ENCODE measurements around the gene SAT2.
"Not testable (repeated sequence)": the region's sequence is repeated elsewhere in the genome, so short reads cannot be mapped to it uniquely, and the experiment has no call there.

The SAT2 gene

DNA sequence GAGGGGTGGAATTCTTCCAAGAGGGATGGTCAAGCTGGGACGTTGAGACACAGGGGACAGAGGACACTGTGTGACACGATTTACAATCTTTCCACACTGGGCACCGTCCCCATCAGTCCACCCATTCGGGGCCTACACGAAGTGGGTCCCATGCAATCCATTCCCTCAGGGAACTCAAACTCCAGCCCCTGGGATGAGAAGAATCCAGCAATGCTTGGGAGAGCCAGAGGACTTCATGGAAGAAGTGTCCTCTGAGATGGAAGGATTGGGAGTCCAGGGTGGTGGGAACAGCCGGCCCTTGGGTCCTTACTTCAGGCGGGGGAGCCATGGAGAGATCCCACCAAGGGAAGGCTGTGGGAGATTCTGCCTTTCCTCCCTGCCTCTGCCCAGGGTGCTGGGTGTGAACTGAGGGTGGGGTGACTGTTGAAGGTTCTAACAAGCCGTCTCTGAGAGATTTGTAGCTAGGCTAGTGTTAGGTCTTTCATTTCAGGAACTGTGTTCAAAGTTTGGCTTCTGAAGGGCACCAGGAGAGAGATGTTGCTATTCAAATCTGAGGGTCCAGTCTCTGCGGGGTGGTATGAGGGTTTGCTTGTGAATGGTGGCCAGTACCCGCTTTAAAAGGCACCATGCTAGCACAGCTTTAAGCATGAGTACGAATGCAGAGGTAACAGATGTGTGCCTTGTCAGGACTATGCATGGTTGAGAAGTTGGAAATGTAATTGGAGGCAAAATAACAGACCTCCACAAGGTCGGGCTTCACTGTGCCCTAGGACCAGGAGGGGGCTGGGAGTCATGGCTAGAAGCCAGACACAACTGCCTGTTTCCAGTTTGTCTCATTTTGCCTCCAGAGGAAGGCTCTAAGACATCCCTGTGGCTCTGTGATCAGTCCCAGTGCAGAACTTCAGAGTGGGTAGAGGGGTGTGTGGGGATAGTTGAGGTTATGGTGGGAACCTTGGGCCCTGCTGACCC, 25.1 kb upstream of the SAT2 start:
- no peak overlapping the region for H3K27ac ChIP-seq (ENCODE audit: low read depth, low read length)
- H3K36me3 ChIP-seq (ENCODE audit: control insufficient read depth, insufficient read depth, low read length) = no peaks in the 10 kb centered on the region
- H3K4me3 ChIP-seq (ENCODE audit: low read depth, low read length) = no peak overlapping the region
- H3K27me3 ChIP-seq (ENCODE audit: control insufficient read depth, insufficient read depth, low read length) = peaks cover 29% of the 10 kb centered on the region
- no peak overlapping the region for H3K9ac ChIP-seq (ENCODE audit: low read depth, low read length)
- no peaks in the 10 kb centered on the region for H3K9me3 ChIP-seq (ENCODE audit: control insufficient read depth, insufficient read depth, low read length)
- peaks cover 15% of the 10 kb centered on the region for H3K4me1 ChIP-seq (ENCODE audit: control insufficient read depth, insufficient read depth, low read length)

DNA sequence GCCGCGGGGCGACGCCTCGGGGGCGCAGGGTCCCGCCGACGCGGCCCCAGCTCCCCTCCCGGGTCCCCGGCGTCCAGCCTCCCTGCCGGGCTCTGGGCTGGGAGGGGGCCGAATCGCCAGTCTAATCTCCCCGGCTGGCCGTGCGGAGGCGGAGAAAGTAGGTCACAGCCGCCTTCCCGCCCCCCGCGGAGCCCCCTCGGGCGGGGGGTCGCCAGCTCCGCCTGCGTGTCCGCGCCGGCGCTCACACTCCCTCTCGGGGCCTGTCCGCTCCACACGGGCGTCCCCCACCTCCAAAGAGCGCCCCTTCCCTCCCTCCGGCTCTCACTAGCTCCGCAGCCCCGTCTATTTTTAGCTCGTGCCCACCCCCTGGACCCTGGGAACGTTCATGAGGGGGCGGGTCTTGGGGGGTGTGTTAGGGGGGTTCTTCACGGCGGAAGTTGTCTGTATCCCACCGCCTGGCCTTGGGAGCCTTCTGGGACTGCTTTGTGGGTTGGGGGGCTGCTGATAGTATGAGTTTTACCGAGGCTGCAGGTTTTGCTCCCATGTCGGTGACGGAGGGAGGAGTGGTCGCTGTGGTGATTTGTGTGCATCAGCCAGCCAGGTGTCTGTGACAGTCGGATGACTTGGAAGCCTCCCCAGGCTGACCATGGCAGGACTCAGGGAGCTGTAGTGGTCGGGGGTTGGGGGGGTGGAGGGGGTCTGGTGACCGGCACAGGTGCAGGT, 24.2 kb upstream of the SAT2 start:
- peaks cover 29% of the 10 kb centered on the region for H3K27me3 ChIP-seq (ENCODE audit: control insufficient read depth, insufficient read depth, low read length)
- no peaks in the 10 kb centered on the region for H3K36me3 ChIP-seq (ENCODE audit: control insufficient read depth, insufficient read depth, low read length)
- H3K4me3 ChIP-seq (ENCODE audit: low read depth, low read length) = peak overlapping the region; percentile 58

DNA sequence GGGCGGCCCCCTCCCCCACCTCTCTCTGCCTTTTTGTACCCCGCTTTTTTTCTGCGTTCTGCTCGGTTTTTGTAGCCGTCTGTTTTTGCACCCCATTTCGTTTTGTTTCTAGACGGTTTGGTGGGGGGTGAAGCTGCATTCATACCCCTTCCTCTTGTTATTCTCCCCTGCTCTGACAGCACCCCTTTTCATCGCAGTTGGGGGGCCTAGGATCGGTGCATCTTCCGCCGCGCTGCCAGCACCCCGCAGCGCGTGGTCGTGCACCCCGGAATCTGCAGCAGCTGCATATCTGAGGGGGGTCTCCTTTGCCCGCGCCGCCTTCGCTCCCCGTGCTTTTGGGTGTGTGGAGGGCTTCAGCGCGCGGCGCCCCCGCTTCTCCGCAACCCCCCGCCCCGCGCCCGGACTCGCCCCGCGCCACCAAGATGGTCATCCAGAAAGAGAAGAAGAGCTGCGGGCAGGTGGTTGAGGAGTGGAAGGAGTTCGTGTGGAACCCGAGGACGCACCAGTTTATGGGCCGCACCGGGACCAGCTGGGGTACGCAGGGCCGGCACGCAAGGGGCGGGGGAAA, 23.6 kb upstream of the SAT2 start:
- H3K27ac ChIP-seq (ENCODE audit: low read depth, low read length) = no peak overlapping the region
- peaks cover 5% of the 10 kb centered on the region; the same call in 1 of the 2 replicates for H3K4me1 ChIP-seq (ENCODE audit: control insufficient read depth, insufficient read depth, low read length)
- no peak overlapping the region for H3K9ac ChIP-seq (ENCODE audit: low read depth, low read length)
- H3K9me3 ChIP-seq (ENCODE audit: control insufficient read depth, insufficient read depth, low read length) = no peaks in the 10 kb centered on the region
- H3K27me3 ChIP-seq (ENCODE audit: control insufficient read depth, insufficient read depth, low read length) = peaks cover 29% of the 10 kb centered on the region
- no peaks in the 10 kb centered on the region for H3K36me3 ChIP-seq (ENCODE audit: control insufficient read depth, insufficient read depth, low read length)
- H3K4me3 ChIP-seq (ENCODE audit: low read depth, low read length) = peak overlapping the region; percentile 58

More for the DNA sequence above, 24.2 kb upstream of the SAT2 start:
- H3K9ac ChIP-seq (ENCODE audit: low read depth, low read length) = no peak overlapping the region
- no peak overlapping the region for H3K27ac ChIP-seq (ENCODE audit: low read depth, low read length)
- no peaks in the 10 kb centered on the region for H3K9me3 ChIP-seq (ENCODE audit: control insufficient read depth, insufficient read depth, low read length)
- H3K4me1 ChIP-seq (ENCODE audit: control insufficient read depth, insufficient read depth, low read length) = peaks cover 9% of the 10 kb centered on the region; the same call in 1 of the 2 replicates

DNA sequence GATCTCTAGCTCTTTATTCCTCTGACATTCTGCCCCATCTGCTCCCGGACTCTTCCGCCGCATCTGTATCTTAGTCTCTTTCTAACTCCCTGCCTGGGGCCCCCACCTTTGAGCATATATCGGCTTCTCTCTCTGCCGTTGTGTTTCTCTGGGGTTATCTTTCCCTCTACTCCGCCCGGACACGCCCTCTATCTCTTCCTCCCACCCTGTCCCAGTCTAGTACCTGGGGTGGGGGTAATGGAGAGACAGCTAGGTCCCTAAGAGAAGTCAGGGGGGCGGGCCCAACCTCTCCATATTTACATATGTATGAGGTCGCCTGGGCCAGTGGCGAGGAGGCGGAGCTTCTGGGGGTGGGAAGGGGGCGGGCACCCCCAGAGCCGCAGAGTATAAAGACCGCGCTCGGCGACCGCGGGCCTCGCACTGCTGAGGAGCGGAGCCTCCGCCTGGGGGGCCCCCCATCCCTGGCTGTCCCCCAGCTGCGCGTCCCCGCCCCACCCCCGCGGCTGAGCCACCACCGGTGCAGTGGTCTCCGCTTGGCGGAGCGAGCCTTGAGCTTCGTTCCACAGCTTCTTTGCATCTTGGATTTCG, 23.0 kb upstream of the SAT2 start, which contains the start of gene ATP1B2:
TSS of gene ATP1B2 (plus strand) at position 418 of the 588 bp plus-strand sequence. CDS start 593 bp downstream, outside the sequence.
- Histone ChIP-seq H3K4me3 (ENCODE audit: low read depth, low read length) (peak within 1 kb of the TSS; percentile 58), H3K27me3 (ENCODE audit: control insufficient read depth, insufficient read depth, low read length) (peaks cover 29% of the 10 kb centered on the region), H3K9ac (ENCODE audit: low read depth, low read length) (no peak within 1 kb of the TSS), H3K36me3 (ENCODE audit: control insufficient read depth, insufficient read depth, low read length) (no peaks in the 10 kb centered on the region), H3K4me1 (ENCODE audit: control insufficient read depth, insufficient read depth, low read length) (peaks cover 5% of the 10 kb centered on the region; the same call in 1 of the 2 replicates), H3K27ac (ENCODE audit: low read depth, low read length) (no peak within 1 kb of the TSS), H3K9me3 (ENCODE audit: control insufficient read depth, insufficient read depth, low read length) (no peaks in the 10 kb centered on the region)

DNA sequence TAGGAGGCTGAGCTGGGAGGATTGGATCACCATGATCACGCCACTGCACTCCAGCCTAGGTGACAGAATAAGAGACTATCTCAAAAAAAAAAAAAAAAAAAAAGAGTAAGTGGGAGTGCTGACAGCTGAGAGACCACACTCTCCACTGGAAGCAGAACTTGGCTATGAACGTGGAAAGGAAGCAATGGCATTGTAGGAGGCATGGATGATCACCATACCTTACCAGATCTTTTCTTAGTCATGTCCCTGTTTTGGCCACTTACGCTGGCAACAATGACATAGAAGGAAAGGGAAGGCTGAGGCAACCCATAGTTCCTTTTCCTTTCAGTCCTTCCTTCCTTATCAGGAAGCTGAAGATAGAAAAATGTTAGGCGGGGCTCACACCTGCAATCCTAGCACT, 19.4 kb upstream of the SAT2 start:
- Histone ChIP-seq H3K27ac (ENCODE audit: low read depth, low read length) (no peak overlapping the region), H3K27me3 (ENCODE audit: control insufficient read depth, insufficient read depth, low read length) (peaks cover 18% of the 10 kb centered on the region)

DNA sequence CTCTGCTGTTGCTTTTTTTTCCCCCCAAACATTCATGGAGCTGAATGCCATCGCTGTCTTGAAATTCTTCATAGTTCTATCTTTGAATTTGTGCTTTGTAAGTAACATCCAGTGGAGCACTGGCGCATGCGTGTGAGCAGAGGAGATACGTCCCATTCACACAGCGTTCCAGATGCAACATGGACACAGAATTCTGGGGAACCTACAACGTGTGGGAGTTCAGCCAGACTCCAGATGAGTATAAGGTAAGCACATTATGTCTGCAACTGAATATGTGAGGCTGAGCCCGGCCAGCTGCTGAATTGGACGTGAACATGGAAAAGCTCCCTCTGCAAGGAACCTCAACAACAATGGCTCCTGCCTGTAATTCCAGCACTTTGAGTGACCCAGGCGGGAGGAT, 18.8 kb upstream of the SAT2 start:
- no peak overlapping the region for H3K4me3 ChIP-seq (ENCODE audit: low read depth, low read length)
- no peaks in the 10 kb centered on the region for H3K36me3 ChIP-seq (ENCODE audit: control insufficient read depth, insufficient read depth, low read length)
- peaks cover 12% of the 10 kb centered on the region for H3K27me3 ChIP-seq (ENCODE audit: control insufficient read depth, insufficient read depth, low read length)
- H3K4me1 ChIP-seq (ENCODE audit: control insufficient read depth, insufficient read depth, low read length) = peaks cover 5% of the 10 kb centered on the region; the same call in 1 of the 2 replicates
- no peak overlapping the region for H3K27ac ChIP-seq (ENCODE audit: low read depth, low read length)
- no peaks in the 10 kb centered on the region for H3K9me3 ChIP-seq (ENCODE audit: control insufficient read depth, insufficient read depth, low read length)
- H3K9ac ChIP-seq (ENCODE audit: low read depth, low read length) = no peak overlapping the region

More for the DNA sequence above, 19.4 kb upstream of the SAT2 start:
- Histone ChIP-seq H3K36me3 (ENCODE audit: control insufficient read depth, insufficient read depth, low read length) (no peaks in the 10 kb centered on the region), H3K4me3 (ENCODE audit: low read depth, low read length) (no peak overlapping the region), H3K9ac (ENCODE audit: low read depth, low read length) (no peak overlapping the region), H3K4me1 (ENCODE audit: control insufficient read depth, insufficient read depth, low read length) (peaks cover 5% of the 10 kb centered on the region; the same call in 1 of the 2 replicates), H3K9me3 (ENCODE audit: control insufficient read depth, insufficient read depth, low read length) (no peaks in the 10 kb centered on the region)

DNA sequence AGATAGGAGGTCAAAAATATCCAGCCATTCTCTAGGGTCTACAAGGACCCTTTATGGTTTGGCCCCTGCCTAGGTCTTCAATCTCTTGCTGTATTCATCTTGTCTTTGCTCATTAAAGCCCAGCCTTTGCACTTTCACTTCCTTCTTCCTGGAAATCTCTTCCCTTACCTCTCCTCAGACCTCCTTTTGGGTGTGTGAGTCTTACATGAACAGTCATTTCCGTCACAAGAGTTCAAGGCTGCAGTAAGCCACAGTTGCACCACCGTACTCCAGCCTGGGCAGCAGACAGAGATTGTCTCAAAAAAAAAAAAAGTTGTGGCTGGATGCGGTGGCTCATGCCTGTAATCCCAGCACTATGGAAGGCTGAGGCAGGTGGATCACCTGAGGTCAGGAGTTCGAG, 17.2 kb upstream of the SAT2 start:
- H3K27me3 ChIP-seq (ENCODE audit: control insufficient read depth, insufficient read depth, low read length) = peaks cover 1% of the 10 kb centered on the region

DNA sequence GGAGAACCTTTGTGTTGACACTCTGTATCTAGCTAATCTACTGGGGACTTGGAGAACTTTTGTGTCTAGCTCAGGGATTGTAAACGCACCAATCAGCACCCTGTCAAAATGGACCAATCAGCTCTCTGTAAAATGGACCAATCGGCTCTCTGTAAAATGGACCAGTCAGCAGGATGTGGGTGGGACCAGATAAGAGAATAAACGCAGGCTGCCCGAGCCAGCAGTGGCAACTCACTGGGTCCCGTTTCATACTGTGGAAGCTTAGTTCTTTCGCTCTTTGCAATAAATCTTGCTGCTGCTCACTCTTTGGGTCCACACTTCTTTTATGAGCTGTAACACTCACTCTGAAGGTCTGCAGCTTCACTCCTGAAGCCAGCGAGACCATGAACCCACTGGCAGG, 14.0 kb upstream of the SAT2 start:
- not testable (repeated sequence) for H3K36me3 ChIP-seq (ENCODE audit: control insufficient read depth, insufficient read depth, low read length); H3K27ac ChIP-seq (ENCODE audit: low read depth, low read length); H3K9me3 ChIP-seq (ENCODE audit: control insufficient read depth, insufficient read depth, low read length); H3K27me3 ChIP-seq (ENCODE audit: control insufficient read depth, insufficient read depth, low read length); H3K9ac ChIP-seq (ENCODE audit: low read depth, low read length); H3K4me1 ChIP-seq (ENCODE audit: control insufficient read depth, insufficient read depth, low read length); H3K4me3 ChIP-seq (ENCODE audit: low read depth, low read length)

More for the DNA sequence above, 17.2 kb upstream of the SAT2 start:
- Histone ChIP-seq H3K4me1 (ENCODE audit: control insufficient read depth, insufficient read depth, low read length) (peaks cover under 1% of the 10 kb centered on the region; the same call in 1 of the 2 replicates), H3K4me3 (ENCODE audit: low read depth, low read length) (no peak overlapping the region), H3K36me3 (ENCODE audit: control insufficient read depth, insufficient read depth, low read length) (no peaks in the 10 kb centered on the region), H3K9me3 (ENCODE audit: control insufficient read depth, insufficient read depth, low read length) (no peaks in the 10 kb centered on the region), H3K27ac (ENCODE audit: low read depth, low read length) (no peak overlapping the region), H3K9ac (ENCODE audit: low read depth, low read length) (no peak overlapping the region)

DNA sequence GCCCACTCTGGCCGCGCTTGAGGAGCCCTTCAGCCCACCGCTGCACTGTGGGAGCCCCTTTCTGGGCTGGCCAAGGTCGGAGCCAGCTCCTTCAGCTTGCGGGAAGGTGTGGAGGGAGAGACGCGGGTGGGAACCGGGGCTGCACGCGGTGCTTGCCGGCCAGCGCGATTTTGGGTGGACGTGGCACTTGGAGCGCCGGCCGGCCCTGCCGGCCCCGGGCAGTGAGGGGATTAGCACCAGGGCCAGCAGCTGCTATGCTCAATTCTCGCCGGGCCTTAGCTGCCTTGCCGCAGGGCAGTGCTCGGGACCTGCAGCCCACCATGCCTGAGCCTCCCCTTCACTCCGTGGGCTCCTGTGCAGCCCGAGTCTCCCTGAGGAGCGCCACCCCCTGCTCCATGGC, 13.2 kb upstream of the SAT2 start:
- Histone ChIP-seq H3K27me3 (ENCODE audit: control insufficient read depth, insufficient read depth, low read length) (no peaks in the 10 kb centered on the region), H3K27ac (ENCODE audit: low read depth, low read length) (no peak overlapping the region), H3K9ac (ENCODE audit: low read depth, low read length) (no peak overlapping the region), H3K9me3 (ENCODE audit: control insufficient read depth, insufficient read depth, low read length) (no peaks in the 10 kb centered on the region), H3K4me3 (ENCODE audit: low read depth, low read length) (no peak overlapping the region), H3K36me3 (ENCODE audit: control insufficient read depth, insufficient read depth, low read length) (no peaks in the 10 kb centered on the region), H3K4me1 (ENCODE audit: control insufficient read depth, insufficient read depth, low read length) (peaks cover 9% of the 10 kb centered on the region)

DNA sequence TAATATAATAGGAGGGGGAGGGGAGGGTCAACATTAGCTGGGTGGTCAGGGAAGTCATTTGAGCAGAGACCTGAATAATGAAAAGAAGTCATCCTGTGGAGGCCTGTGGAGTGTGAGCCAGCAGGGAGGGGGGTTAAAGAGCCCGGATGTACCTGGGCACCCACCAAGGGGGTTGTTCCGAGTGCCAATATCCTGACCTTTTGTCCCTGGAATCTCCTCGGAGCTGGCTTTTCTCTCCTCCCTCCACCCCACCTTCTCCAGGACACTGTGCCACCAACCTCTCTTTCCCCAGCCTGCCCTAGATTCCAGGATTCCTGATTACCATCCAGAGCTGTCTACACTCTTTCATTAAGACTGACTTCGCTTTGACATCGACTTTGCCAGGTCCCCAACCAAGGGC, 8.5 kb upstream of the SAT2 start:
- H3K9ac ChIP-seq (ENCODE audit: low read depth, low read length) = no peak overlapping the region
- H3K9me3 ChIP-seq (ENCODE audit: control insufficient read depth, insufficient read depth, low read length) = no peaks in the 10 kb centered on the region
- no peak overlapping the region for H3K27ac ChIP-seq (ENCODE audit: low read depth, low read length)
- H3K4me3 ChIP-seq (ENCODE audit: low read depth, low read length) = no peak overlapping the region
- peaks cover 18% of the 10 kb centered on the region for H3K4me1 ChIP-seq (ENCODE audit: control insufficient read depth, insufficient read depth, low read length)
- no peaks in the 10 kb centered on the region for H3K36me3 ChIP-seq (ENCODE audit: control insufficient read depth, insufficient read depth, low read length)
- no peaks in the 10 kb centered on the region for H3K27me3 ChIP-seq (ENCODE audit: control insufficient read depth, insufficient read depth, low read length)

All from HUES48 (cell line).